Progenitor cell of endocrine pancreas (in vitro differentiated cells): ENCODE results near the gene VANGL2. TPM values are rescaled to one million over a fixed set of nuclear protein-coding genes. Genes with fewer than 3 reads are reported as not detected.
"Not testable (repeated sequence)": the region's sequence is repeated elsewhere in the genome, so short reads cannot be mapped to it uniquely, and the experiment has no call there.

Experiments
- DNase-seq: peaks from one replicate; pipeline ENCODE4 v3.0.0; 2021; ENCODE audit warnings: low spot score; ENCODE audit not compliant: unreplicated experiment
- H3K27ac Mint-ChIP-seq: 2 replicates; pipeline ENCODE4 v1.8.0; 2021; ENCODE audit warnings: mild to moderate bottlenecking, moderate library complexity, mixed read lengths
- H3K27me3 Mint-ChIP-seq: 2 replicates; pipeline ENCODE4 v1.8.0; 2021; ENCODE audit warnings: mixed read lengths
- H3K36me3 Mint-ChIP-seq: 2 replicates; pipeline ENCODE4 v1.8.0; 2022; ENCODE audit warnings: mixed read lengths; ENCODE audit not compliant: insufficient read depth
- H3K4me1 Mint-ChIP-seq: 2 replicates; pipeline ENCODE4 v1.8.0; 2021; ENCODE audit warnings: low read depth, mixed read lengths
- H3K4me3 Mint-ChIP-seq: 2 replicates; pipeline ENCODE4 v1.8.0; 2021; ENCODE audit warnings: low read depth, mild to moderate bottlenecking, moderate library complexity, mixed read lengths
- H3K9me3 Mint-ChIP-seq: 2 replicates; pipeline ENCODE4 v1.8.0; 2021; ENCODE audit warnings: low read depth, mixed read lengths
- CTCF ChIP-seq: fragments of 200-600 bp; sonication (generic); IDR thresholded peaks from one replicate; pipeline ENCODE4 v1.5.0; 2021; ENCODE audit warnings: antibody characterized with exemption, mild to moderate bottlenecking; ENCODE audit not compliant: unreplicated experiment
- total RNA-seq: library from RNA; stranded (reverse); gene quantifications from 2 replicates; pipeline ENCODE4 v1.2.1, GENCODE V29; 2021

The VANGL2 gene
- total RNA-seq, 1 donor from 2014 or later: 80.4 TPM

- Mint-ChIP-seq H3K9me3 (no peaks in the 10 kb centered on the region), H3K36me3 (no peaks in the 10 kb centered on the region), H3K27ac (peak overlapping the region; percentile 47), H3K27me3 (peaks cover 35% of the 10 kb centered on the region), H3K4me1 (peaks cover 4% of the 10 kb centered on the region), H3K4me3 (no peak overlapping the region)
- TF ChIP-seq CTCF: peak; percentile 84
- no peak for DNase-seq
Observed at GRCh38 chr1:160376525-160377131, 23.7 kb upstream of the VANGL2 start.

GRCh38 chr1:160377585-160378206 lies 22.7 kb upstream of the VANGL2 start:
- Mint-ChIP-seq H3K27me3 (peaks cover 35% of the 10 kb centered on the region), H3K4me3 (no peak overlapping the region), H3K27ac (peak overlapping the region; percentile 7), H3K4me1 (peaks cover 4% of the 10 kb centered on the region), H3K9me3 (no peaks in the 10 kb centered on the region), H3K36me3 (no peaks in the 10 kb centered on the region)
- no peak for TF ChIP-seq CTCF
- DNase-seq: no peak

GRCh38 chr1:160384812-160385211 lies 15.6 kb upstream of the VANGL2 start:
- H3K36me3 Mint-ChIP-seq, H3K4me1 Mint-ChIP-seq, H3K27me3 Mint-ChIP-seq, H3K27ac Mint-ChIP-seq, DNase-seq, H3K4me3 Mint-ChIP-seq: not testable (repeated sequence)
- peaks cover 13% of the 10 kb centered on the region for H3K9me3 Mint-ChIP-seq

GRCh38 chr1:160388406-160388805 lies 12.0 kb upstream of the VANGL2 start:
- not testable (repeated sequence) for H3K27me3 Mint-ChIP-seq, H3K4me1 Mint-ChIP-seq, H3K36me3 Mint-ChIP-seq, DNase-seq, H3K27ac Mint-ChIP-seq, H3K4me3 Mint-ChIP-seq
- peaks cover 13% of the 10 kb centered on the region for H3K9me3 Mint-ChIP-seq

- Mint-ChIP-seq H3K27ac (no peak overlapping the region), H3K27me3 (no peaks in the 10 kb centered on the region), H3K4me1 (peaks cover 3% of the 10 kb centered on the region), H3K4me3 (no peak overlapping the region), H3K9me3 (no peaks in the 10 kb centered on the region), H3K36me3 (no peaks in the 10 kb centered on the region)
- no peak for DNase-seq
- no peak for TF ChIP-seq CTCF
Observed at GRCh38 chr1:160394673-160395072, 5.7 kb upstream of the VANGL2 start.

GRCh38 chr1:160397651-160398050 lies 2.7 kb upstream of the VANGL2 start:
- no peak overlapping the region for H3K27ac Mint-ChIP-seq
- peaks cover 17% of the 10 kb centered on the region for H3K4me1 Mint-ChIP-seq
- H3K27me3 Mint-ChIP-seq: no peaks in the 10 kb centered on the region
- no peak for DNase-seq
- no peaks in the 10 kb centered on the region for H3K36me3 Mint-ChIP-seq
- no peaks in the 10 kb centered on the region for H3K9me3 Mint-ChIP-seq
- no peak for TF ChIP-seq CTCF
- H3K4me3 Mint-ChIP-seq: no peak overlapping the region
